ENCODE results near the gene SCP2.

GRCh38 chr1:53092659-53093450, 165.8 kb downstream of the SCP2 start:
- TF ChIP-seq CTCF (IDR thresholded peaks at IDR 0.05; ENCODE audit: borderline replicate concordance, extremely low read depth, low read length, poor library complexity, severe bottlenecking) (no peak), EZH2 (IDR thresholded peaks at IDR 0.05; ENCODE audit: borderline replicate concordance, low read depth, low read length, severe bottlenecking) (no peak)

All from DND-41 (cell line).